Ishikawa (cell line): Measurements from ENCODE around the gene FGF14.

ENCODE experiments used
- CEBPB ChIP-seq: IDR thresholded peaks from 2 replicates; pipeline ENCODE4 v1.6.1; 2012
- EGR1 ChIP-seq: IDR thresholded peaks from 2 replicates; pipeline ENCODE4 v1.6.1; 2012
- EP300 ChIP-seq: IDR thresholded peaks from 2 replicates; pipeline ENCODE4 v1.6.1; 2012; ENCODE audit warnings: borderline replicate concordance
- RAD21 ChIP-seq: IDR thresholded peaks from 2 replicates; pipeline ENCODE4 v1.6.1; 2012; ENCODE audit warnings: low read depth
- TAF1 ChIP-seq: IDR thresholded peaks from 2 replicates; pipeline ENCODE4 v1.6.1; 2012; ENCODE audit warnings: low read depth, mild to moderate bottlenecking
- TCF12 ChIP-seq: IDR thresholded peaks from 2 replicates; pipeline ENCODE4 v1.6.1; 2012; ENCODE audit warnings: low read depth
- YY1 ChIP-seq: IDR thresholded peaks from 2 replicates; pipeline ENCODE4 v1.6.1; 2012; ENCODE audit warnings: low read depth
- TF ChIP-seq, protein P1 (sequence below): IDR thresholded peaks from 2 replicates; pipeline ENCODE4 v1.6.1; 2012; ENCODE audit warnings: low read depth, mild to moderate bottlenecking

DNA sequence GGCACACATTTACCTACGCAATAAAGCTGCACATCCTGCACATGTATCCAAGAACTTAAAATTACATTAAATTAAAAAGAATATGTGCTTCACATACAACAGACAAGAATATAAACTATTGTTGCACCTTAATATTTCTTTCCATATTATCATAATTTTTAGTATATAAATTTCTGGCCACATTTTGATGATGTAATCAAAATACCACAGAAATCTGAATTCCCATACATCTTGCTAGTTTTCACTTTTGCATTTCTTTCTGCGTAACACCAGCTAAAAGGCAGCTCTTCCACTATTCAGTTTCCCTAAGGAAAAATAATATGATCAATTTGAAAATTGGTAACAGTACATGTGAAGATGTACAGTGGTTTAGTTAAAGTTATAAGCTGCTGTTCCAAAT is 42.6 kb downstream of the FGF14 start:
- TF ChIP-seq CEBPB (no peak), EGR1 (no peak), RAD21 (no peak), EP300 (no peak), YY1 (no peak), TAF1 (no peak), TCF12 (no peak)
- TF ChIP-seq, protein P1, sequence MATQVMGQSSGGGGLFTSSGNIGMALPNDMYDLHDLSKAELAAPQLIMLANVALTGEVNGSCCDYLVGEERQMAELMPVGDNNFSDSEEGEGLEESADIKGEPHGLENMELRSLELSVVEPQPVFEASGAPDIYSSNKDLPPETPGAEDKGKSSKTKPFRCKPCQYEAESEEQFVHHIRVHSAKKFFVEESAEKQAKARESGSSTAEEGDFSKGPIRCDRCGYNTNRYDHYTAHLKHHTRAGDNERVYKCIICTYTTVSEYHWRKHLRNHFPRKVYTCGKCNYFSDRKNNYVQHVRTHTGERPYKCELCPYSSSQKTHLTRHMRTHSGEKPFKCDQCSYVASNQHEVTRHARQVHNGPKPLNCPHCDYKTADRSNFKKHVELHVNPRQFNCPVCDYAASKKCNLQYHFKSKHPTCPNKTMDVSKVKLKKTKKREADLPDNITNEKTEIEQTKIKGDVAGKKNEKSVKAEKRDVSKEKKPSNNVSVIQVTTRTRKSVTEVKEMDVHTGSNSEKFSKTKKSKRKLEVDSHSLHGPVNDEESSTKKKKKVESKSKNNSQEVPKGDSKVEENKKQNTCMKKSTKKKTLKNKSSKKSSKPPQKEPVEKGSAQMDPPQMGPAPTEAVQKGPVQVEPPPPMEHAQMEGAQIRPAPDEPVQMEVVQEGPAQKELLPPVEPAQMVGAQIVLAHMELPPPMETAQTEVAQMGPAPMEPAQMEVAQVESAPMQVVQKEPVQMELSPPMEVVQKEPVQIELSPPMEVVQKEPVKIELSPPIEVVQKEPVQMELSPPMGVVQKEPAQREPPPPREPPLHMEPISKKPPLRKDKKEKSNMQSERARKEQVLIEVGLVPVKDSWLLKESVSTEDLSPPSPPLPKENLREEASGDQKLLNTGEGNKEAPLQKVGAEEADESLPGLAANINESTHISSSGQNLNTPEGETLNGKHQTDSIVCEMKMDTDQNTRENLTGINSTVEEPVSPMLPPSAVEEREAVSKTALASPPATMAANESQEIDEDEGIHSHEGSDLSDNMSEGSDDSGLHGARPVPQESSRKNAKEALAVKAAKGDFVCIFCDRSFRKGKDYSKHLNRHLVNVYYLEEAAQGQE, result no peak
